HS-5 (cell line): Measurements from ENCODE around the gene AAMP.

ENCODE experiments used
- DNase-seq: peaks from one replicate; pipeline ENCODE4 v3.0.0-alpha.2; 2012; ENCODE audit warnings: low read depth

AAMP gene

DNA sequence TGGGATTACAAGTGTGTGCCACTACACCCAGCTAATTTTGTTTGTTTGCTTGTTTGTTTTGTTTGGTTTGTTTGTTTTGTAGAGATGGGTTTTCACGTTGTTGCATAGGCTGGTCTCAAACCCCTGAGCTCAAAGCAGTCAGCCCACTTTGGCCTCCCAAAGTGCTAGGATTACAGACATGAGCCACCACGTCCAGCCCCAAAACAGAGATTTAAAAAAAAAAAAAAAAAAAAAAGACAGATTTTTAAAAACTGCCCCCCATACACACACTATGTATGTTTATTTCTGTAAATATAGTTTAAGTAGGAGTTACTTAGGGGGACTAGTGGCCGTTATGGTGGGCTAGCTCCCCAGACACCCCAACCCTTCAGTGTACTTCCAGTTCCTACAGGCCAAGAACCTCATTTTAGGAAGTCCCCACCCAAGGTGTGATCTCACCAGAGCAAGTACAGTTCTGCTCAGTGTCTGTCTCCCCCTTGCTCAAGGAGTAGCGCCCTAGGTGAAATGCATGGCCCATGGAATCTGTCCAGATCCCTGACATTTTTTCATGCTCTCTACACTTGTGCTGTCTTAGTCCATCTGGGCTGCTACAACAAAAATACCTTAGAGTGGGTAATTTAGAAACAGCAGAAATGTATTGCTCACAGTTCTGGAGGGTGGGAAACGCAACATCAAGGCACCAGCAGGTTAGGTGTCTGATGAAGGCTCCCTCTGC is 23.9 kb upstream of the AAMP start:
- no peak for DNase-seq

DNA sequence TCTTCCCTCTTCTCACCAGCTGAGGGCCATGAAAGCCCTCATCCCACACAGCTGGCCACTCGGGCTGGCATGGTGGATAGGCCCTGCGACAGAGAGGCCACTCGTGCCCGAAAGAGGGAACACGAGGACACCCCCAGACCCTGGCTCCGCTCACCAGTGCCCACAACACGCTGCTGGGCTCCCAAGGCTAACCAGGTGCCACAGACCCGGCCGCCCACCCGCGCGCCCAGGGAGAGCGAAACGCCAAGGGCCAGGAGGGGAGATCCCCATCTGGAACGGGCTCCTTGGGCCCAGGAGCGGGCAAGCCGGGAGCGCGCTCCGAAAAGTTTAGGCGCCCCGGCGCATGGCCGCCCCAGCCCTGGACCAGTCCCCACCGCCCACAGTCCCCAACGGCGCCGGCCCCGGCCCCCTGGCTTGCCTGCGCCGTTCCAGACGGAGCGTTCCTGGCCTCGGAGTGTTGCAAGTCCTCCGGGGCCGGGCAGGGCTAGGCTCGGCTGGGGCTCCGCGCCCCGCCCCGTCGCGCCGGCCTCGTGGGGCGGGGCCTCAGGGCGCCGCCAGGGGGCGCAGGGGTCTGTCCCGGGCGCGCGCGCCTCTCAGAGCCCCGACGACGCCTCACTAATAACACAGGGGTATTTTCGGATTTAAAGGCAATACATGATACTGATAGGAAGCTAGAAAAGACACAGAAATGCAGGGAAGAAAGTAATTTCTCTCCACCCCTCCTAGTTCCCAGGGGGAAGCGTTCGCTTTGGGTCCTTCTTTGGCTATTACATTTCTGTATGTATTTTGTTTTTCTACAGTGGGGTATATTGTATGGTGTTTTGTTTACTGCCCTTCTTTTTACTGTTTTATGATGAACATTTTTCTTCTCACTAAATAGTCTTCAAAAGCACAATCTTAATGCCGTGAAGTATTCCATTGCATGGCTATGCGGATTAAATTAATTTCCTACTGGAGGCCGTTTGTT is 22.4 kb upstream of the AAMP start, which contains the start of gene TMBIM1:
Gene TMBIM1 (minus strand): TSS at position 456 of the 967 bp plus-strand sequence. CDS start 10,362 bp downstream, outside the sequence.
- DNase-seq = no peak

DNA sequence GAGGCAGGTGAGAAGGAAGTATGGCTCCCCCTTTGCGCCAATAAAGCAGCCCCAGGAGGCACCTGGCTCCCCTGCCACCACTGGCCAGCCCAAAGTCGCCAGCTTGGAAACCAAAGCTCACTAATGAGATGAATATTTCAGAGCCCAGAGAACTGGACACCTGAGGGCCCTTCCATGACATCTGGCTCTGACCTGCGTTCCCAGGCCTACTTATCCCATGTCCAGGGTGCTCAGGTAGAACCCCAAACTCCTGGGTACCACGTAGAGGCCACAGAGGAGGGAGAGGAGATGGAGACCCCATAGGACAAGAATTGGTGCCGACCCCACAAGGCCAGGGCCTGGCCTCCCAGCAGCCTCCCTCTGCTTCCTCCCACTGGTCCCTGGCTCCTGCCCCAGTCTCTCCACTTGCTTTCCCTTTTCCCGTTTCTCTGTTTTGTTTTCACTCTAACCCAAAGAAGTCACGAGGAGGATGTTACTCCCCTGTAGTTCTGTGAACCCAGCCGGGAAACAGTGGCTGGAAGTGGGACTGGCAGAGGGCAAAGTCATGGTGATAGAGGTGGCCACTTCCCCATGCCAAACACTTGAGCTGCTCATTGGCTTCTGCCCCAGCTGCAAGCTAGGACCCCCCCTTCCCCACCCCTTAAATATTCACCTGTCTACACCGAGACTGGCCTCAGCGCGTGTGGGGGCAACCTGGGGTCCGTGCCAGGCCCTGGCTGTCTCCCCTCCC is 21.5 kb upstream of the AAMP start:
- DNase-seq = no peak

DNA sequence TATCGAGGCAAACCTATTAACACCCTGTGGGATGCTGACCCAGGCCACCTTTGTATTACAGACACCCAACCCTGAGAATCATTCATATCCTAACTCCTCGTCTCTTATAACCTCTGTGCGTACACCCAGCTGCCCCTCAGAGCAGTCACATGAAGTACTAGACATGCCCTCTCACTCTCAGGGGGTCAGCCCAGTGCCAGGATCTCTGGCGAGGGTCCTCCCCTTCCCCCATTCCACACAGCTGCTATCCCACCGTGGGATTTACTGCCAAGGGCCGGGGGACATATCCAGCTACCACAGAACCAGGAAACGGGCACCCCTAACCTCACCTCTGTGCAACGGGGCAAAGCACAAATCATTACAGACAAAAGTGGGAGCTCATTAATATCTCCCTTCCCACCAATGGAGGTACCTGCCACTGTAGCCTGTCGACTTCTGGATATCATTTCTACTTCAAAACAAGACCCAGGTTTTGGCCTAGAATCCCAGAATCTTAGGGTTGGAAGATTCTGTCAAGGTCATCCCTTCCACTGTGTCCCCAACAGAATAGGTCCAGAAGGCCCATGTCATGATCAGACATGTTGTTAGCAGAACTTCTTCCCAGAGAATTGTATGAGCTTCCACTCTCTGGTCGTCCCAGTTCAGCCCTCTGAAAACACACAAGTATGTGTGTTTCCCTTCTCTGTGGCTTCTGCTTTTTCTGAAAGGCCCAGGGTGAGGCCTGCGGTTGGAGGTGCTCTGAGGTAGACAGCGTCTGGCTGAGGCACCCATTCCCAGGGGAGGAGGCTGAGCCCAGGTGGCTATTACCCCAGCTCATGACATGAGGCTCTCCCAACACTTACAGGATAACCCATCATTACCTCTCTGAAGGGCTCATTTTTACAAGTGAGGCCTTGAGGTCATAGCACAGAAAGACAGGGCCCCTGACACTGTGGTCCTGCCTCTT is 20.7 kb upstream of the AAMP start:
- DNase-seq = no peak

DNA sequence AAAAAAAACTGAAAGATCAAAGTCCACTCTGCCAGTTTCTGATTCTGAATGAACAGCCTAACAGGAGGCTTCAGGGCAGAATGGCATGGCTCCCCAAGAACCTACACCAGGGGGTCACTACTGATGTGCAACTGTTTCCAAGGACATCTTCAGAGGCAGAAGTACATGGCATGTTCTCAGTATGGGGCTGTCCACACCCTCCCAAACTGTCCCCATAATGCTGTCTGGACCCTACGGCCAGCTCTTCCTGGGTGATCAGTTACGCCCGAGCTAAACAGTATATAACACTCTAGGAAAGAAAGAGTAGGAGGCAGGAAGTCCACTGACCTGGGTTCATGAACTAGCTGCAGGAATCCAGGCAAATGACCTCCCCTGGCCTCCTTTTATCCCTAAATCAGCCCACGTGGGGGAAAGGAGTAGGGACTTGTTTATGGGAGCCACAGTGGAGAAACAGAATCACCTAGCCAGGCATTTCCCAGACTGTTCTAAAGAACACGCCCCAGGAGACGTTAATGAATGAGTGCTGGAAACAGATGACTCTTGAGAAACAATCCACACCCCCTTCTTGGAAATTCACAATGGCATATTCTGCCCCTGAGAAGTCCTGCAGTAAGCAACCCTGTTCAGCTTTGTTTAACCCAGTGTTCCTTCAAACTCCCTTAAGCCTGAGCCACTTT is 19.8 kb upstream of the AAMP start:
- no peak for DNase-seq

DNA sequence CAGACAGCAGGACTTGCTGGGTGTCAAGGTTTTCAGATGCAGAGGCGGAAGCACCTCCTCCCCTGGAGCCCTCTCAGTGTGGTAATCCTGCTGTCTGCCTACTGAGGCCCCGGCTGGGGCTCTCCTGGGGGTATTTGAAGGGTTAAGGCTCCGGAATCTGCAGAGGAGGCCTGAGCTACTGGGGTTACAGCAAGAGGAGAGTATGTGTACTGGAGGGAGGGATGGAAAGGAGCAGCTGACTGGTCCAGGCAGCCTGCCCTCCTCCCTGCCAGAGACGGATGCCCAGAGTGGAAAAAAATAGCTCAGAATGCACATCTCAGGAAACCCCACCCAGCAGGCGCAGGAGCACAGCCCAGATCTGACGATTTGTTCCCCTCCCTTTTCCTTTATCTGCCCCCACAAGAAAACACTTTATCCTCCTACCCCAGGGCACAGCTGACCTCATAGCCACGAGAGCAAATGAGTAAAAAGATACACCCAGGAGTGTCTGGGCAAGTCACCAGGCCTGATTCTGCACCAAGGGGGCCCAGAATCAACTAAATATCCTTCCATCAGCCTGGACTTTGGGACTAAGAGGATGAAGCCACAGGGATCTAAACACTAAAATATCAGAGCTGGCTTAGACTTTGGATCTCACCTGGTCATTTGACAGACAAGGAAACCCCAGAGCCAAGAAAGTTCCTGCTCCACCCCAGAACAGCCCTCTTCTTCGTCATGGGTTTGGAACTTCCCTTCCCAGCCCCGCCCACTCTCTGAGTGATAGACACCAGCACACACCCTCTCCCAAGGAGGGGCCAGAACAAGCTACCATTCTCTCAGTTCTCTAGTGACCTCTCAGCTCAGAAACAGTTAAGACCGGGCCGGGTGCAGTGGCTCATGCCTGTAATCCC is 16.9 kb upstream of the AAMP start:
- DNase-seq = peak; percentile 95

DNA sequence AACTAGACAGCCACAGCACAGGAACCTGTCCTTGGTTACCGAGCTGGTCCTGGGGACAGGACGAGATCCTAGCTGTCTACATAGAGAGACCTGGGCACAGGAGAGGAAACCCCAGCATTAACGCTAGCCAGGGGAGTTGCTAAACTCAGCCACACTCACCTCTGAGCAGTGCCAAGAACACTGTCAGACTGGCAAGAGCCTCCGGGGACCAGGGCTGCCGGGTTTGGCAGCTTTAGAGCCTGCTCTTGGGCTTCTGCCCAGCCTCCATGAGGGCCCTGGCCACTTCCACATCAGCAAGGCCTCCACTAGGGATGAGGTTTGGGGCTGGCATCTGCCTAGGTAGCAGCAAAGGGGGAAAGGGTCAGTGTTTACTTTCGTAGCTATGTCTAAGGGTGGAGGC is 15.7 kb upstream of the AAMP start:
- no peak for DNase-seq

DNA sequence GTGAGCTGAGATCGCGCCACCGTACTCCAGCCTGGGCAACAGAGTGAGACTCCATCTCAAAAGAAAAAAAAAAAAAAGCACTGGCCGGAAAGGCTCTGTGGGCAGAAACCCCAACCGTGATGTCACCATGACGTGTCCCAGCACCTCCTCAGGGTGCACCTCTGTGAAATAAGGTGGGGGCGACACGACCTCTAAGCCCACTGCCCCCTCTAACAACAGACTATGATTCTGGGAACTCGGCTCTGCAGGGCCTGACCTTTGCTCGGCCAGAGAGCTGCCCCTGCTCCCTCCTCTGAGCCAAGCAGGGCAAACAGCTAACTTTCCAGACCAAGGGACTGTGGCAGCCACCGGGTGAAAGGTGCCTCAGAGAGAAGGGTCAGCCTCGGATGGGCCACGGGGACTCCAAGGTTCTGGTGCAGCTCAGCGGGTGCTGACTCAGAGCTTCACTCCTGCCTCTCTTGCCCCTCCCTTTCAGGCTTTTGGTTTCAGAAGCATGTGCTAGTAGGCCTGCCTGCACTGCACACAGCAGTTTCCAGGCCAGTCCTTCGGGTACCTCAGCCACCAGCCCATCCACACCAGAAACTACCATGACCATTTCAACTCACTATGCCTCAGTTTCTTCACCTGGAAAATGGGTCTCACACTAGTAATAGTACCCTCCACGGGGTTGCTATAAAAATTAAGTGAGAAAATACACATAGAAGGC is 14.3 kb upstream of the AAMP start:
- peak; percentile 53 for DNase-seq

DNA sequence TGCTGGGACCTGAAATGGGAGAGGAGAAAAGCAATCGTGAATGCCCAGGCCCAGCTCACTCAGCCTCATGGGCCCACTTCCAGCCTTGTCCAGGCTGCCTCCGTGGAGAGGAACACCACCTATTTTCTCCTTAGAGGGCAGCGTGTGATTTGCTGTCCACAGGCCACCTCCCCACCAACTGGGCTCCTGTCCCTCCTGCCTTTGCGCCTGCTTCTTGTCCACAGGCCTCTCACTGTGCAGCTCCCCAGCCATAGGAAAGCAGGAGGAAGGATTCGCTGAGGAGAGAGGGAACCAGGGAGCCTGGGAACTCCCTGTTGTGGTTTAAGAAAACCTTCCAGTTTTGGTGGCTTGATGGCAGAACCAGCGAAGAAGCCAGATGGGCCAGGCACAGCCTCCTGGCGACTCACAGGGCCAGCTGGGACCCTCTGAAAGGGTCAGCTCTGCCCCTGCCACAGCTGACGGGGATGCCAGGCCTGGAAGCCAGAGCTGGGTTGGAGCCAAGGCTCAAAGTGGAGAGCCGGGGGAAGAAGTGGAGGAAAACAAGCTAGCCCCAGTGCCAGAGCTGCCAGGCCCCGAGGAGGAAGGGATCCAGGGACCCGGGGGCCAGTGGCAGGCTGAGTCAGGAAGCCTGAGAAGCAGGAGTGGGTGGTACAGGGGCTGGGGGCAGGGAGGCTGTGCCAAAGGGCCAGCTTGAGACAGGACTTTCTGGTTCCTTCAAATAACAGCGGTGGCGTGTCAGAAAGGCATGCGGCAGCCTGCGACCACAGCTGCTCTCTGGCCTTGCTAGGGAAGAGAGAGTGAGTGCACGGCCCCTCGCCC is 12.4 kb upstream of the AAMP start:
- DNase-seq = no peak

DNA sequence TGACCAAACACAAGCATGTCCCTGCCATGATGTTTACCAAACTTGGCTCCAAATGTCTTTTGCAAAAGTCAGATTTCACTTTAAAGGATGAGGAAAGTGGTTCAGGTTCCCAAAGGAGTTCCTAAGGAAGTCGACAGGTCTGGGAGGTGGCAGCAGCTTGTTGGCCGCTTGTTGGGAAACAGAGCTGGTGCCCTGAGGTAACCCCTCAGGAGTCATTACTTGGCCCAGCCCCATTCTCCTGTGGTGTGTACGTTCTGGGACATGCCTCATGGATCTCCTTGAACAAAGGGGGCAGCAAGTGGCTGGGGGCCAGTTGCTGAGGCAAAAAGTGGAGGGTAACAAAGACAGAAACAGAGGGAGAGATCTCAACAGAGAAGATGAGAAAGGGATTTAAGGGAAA is 11.5 kb upstream of the AAMP start:
- DNase-seq = no peak

DNA sequence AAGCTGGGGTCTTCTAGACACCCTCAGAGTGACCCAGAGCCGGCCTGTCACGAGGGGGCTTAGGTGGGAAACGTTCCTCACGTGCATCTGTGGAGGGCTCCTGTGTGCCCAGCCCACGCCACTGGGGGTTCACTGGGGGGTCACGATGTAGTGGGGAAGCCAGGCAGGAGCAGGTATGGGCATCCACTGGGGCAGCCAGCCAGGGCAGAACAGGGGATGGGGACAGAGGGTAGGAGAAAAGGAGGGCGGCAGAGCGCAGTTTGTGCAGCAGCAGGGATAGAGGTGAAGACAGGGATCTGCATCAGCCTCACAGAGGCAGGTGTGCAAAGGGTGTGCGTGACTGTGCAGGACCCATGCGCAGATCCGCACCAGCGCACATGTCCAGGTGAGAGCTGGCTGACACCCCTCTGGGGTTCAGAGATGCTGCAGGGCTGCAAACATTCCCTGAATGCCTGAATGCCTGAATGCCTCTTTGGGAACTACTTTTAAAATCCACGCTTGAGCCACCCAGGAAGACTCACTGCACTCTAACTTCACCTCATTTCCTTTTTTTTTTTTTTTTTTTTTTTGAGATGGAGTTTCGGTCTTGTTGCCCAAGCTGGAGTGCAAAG is 10.4 kb upstream of the AAMP start:
- no peak for DNase-seq

DNA sequence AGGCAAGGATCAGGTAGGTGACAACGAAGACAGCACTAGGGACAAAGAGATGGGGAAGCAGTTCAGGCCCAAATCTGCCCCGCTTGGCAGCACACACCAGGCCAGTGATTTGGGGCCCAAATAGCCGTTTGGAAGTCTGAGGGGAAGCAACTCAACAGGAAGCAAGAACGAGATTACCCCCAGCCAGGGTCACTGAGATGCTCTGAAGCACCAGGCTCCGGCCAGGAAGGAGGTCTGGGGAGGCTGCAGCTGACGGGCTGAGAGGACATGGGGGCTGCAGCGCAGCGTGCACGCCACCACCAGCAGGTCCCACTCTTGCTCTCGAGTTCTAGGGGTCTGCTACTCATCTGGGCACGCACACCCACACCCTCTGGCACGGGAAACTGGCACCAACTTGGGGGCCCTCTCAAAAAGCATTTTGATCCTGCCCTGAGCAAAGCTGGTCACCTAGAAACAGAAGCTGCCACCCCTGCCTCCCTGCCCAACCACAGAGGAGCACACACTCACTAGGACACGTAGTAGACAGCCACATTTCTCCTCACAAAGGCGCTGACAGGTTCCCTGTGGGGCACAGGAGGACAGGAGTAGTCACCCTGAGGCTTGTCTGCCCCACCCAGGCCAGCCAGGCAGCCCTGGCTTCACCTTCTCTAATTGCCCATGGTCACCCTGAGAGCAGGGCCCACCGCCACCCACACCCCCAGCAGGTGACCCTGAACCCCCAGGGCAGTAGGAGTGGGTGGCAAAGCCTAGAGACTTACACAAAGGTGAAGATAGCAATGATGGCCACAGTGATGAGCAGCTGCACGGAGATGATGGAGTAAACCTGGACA is 8.8 kb upstream of the AAMP start:
- no peak for DNase-seq

DNA sequence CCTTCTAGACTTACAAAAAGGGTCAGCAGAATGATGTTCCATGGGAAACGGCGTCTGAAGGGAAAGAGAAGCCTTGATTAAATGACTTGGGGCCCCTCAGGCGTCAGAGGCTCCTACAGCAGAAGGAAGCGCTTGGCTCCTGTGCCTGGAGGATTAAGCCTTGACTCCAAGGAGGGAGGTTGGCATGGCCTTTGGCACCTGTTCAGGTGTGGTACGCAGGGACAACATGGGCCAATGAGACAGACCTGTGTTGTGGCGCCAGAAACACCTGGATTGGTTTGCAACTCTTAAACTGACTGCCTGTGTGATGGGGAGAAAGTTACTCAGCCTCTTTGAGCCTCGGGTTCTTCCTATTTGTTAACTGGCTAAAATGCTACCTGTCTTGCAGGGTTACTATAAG is 8.0 kb upstream of the AAMP start:
- no peak for DNase-seq

DNA sequence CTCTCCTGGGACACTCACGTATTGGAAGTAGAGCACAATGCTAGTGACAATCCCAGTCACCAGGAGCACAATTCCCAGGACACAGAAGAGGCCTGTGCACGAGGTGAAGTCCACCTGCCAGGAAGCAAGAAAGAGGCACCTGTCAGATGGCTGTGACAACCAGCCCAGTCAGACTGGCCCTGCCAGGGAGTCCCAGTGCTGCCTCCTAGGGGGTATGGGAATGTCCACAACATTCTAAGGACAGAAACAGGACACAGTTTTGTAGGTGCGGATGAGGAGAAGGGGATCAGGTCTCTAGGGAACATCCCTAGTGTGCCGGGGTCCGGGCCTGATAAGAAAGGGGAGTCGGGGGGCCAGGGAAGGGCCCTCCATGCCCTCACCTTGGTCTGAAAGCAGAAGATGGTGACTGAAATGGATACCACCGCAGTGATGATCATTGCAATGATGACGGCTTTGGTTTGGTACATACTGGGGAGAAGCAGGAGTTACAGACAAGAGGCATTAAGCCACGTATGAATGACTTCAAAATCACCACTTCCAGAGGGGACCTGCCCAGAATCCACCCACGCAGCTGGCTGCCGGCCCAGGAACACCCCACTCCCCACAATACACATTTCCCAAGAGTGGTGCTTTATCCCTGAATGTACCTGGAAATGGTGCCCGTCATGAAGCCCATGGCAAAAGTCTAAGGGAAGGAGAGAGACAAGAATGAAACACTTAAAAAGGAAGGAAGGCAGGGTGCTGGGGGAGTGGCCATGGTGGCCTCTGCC is 7.2 kb upstream of the AAMP start:
- DNase-seq = no peak

DNA sequence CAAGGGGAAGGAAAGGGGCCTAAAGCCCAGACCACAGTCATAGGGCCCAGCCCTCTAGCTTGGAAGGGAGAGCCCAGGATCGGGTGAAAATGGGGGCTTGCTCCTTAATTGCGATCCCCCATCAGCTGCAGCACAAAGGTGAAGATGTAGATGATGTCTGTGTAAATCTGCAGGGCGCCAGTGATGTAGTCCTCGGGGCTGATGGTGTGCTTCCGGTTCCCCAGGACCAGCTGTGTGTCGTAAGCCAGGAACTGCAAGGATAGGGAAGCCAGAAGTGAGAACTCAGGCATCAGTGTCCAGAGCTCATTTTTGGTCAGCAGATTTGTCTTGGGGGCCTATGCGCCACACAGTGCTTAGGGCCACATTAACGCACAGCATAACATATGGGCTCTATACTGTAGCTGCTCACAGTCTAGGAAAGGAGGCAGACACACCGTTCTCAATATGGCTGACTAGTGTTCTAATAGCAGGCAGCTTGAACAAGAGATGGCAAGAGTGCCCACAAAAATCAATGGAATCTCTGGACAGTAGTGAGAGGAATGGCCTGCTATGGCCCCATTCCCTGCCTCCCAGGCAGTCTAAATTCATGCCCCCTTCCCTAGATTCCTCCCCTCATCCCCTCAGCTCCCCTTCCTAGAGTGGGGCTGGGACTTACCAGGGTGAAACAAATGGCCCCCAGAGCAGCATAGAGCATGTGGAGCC is 5.6 kb upstream of the AAMP start:
- no peak for DNase-seq
